HCT116 (cell line): Measurements from ENCODE around the gene CABLES1. TPM values are rescaled to one million over a fixed set of nuclear protein-coding genes. Genes with fewer than 3 reads are reported as not detected.

Source experiments
- ATAC-seq: fragments of 200-7000 bp; cut with Tn5 transposase; 2 replicates; pipeline ENCODE4 v1.9.1; 2020; ENCODE audit warnings: mild to moderate bottlenecking, moderate library complexity
- BruUV-seq: library from RNA; stranded (reverse); fragments of 400-500 nt; replicated peaks from 2 replicates; lab custom pipeline; 2021; lab: Mats Ljungman, UMichigan
- CTCF ChIA-PET: fragments of 300-600 bp; sonication (Branson Sonifier 250); formaldehyde crosslinking; loops from one replicate; lab custom pipeline; 2021; ENCODE audit warnings: antibody characterized with exemption; lab: Charles Lee
- POLR2A ChIA-PET: fragments of 300-600, 350-600 bp; sonication (Branson Sonifier 250); formaldehyde crosslinking; loops from one replicate; lab custom pipeline; 2021; ENCODE audit warnings: antibody characterized with exemption; lab: Charles Lee
- RAD21 ChIA-PET, 2 experiments: fragments of 300-600 bp; sonication (Branson Sonifier 250); formaldehyde crosslinking; loops; one replicate each; lab custom pipeline; 2023; ENCODE audit warnings: low total read pairs in 2 of 2; ENCODE audit not compliant: uncharacterized antibody in 2 of 2, unreplicated experiment in 2 of 2, low non-redundant PET in 1 of 2; lab: Charles Lee
- DNase-seq: peaks from one replicate; pipeline ENCODE4 v3.0.0-alpha.2; 2010; ENCODE audit warnings: low read depth, low spot score
- H2AFZ ChIP-seq: fragments of 200-600 bp; shearing (Covaris generic), sonication (generic); 2 replicates; pipeline ENCODE4 v1.6.1; 2017; ENCODE audit warnings: low read depth, mixed run types, mixed read lengths, antibody characterized with exemption, low read length; ENCODE audit not compliant: poor library complexity, severe bottlenecking
- H3K27ac ChIP-seq: 2 replicates; pipeline ENCODE4 v1.5.1; 2012; ENCODE audit warnings: low read depth, low read length
- H3K27me3 ChIP-seq: fragments of 200-600 bp; sonication (generic); 2 replicates; pipeline ENCODE4 v1.6.1; 2016; ENCODE audit warnings: mixed run types, low read length, mixed read lengths; ENCODE audit not compliant: insufficient read depth
- H3K36me3 ChIP-seq, 2 experiments: fragments of 200-500 bp in 1 of 2; fragments of 200-600 bp in 1 of 2; sonication (Bioruptor generic) in 1 of 2; sonication (generic) in 1 of 2; 2 replicates each; pipeline versions ENCODE4 v1.5.1 to v1.6.1; 2014 to 2016; ENCODE audit warnings: low read length in 2 of 2, inconsistent platforms in 1 of 2, mixed read lengths in 1 of 2, mixed run types in 1 of 2; ENCODE audit not compliant: insufficient read depth in 2 of 2, control insufficient read depth in 1 of 2
- H3K4me1 ChIP-seq, 2 experiments: fragments of 200-600 bp in 1 of 2; sonication (generic) in 1 of 2; 2 replicates each; pipeline versions ENCODE4 v1.5.1 to v1.6.1; 2012 to 2017; ENCODE audit warnings: low read length in 2 of 2, inconsistent platforms in 1 of 2, mild to moderate bottlenecking in 1 of 2, mixed read lengths in 1 of 2, mixed run types in 1 of 2, moderate library complexity in 1 of 2; ENCODE audit not compliant: insufficient read depth in 2 of 2, control insufficient read depth in 1 of 2
- H3K4me2 ChIP-seq: fragments of 200-600 bp; sonication (generic); 2 replicates; pipeline ENCODE4 v1.6.1; 2017; ENCODE audit warnings: mixed run types, low read length, mixed read lengths
- H3K4me3 ChIP-seq, 2 experiments: fragments of 200-600 bp in 1 of 2; sonication (generic) in 1 of 2; replicated peaks in 1 of 2; 2 replicates each; pipeline ENCODE4 v1.5.1; 2011 to 2016; ENCODE audit warnings: low read length in 2 of 2, control low read depth in 1 of 2, low read depth in 1 of 2, mild to moderate bottlenecking in 1 of 2, mixed read lengths in 1 of 2, mixed run types in 1 of 2
- H3K79me2 ChIP-seq: fragments of 200-600 bp; sonication (generic); 2 replicates; pipeline ENCODE4 v1.6.1; 2017; ENCODE audit warnings: mild to moderate bottlenecking, mixed run types, low read length, moderate library complexity, mixed read lengths; ENCODE audit not compliant: insufficient read depth
- H3K9ac ChIP-seq: fragments of 200-600 bp; sonication (generic); 2 replicates; pipeline ENCODE4 v1.6.1; 2016; ENCODE audit warnings: low read length, mixed read lengths
- H3K9me2 ChIP-seq: fragments of 200-600 bp; sonication (generic), shearing (Covaris generic); 2 replicates; pipeline ENCODE4 v1.6.1; 2017; ENCODE audit warnings: mixed run types, mild to moderate bottlenecking, moderate library complexity; ENCODE audit not compliant: insufficient read depth
- H3K9me3 ChIP-seq, 2 experiments: fragments of 200-500 bp in 1 of 2; fragments of 200-600 bp in 1 of 2; sonication (Bioruptor generic) in 1 of 2; sonication (generic) in 1 of 2; 2 replicates each; pipeline ENCODE4 v1.6.1; 2014 to 2017; ENCODE audit warnings: low read length in 2 of 2, mixed read lengths in 2 of 2, inconsistent platforms in 1 of 2, low read depth in 1 of 2, mild to moderate bottlenecking in 1 of 2, mixed run types in 1 of 2, moderate library complexity in 1 of 2; ENCODE audit not compliant: control insufficient read depth in 1 of 2, insufficient read depth in 1 of 2
- H4K20me1 ChIP-seq: fragments of 200-600 bp; sonication (generic), shearing (Covaris generic); 2 replicates; pipeline ENCODE4 v1.6.1; 2017; ENCODE audit warnings: mixed run types, mild to moderate bottlenecking, moderate library complexity; ENCODE audit not compliant: insufficient read depth
- ATF3 ChIP-seq: IDR thresholded peaks from 2 replicates; pipeline ENCODE4 v1.6.1; 2012
- CEBPB ChIP-seq: IDR thresholded peaks from 2 replicates; pipeline ENCODE4 v1.6.1; 2012; ENCODE audit warnings: low read depth
- CTCF ChIP-seq, 3 experiments: fragments of 200-600 bp in 1 of 3; sonication (generic) in 1 of 3; IDR thresholded peaks in 2 of 3; conservative IDR thresholded peaks in 1 of 3; 2 replicates each; pipeline ENCODE4 v1.5.1; 2012 to 2017; ENCODE audit warnings: low read depth in 2 of 3, low read length in 2 of 3, antibody characterized with exemption in 1 of 3, borderline replicate concordance in 1 of 3, control low read depth in 1 of 3, mild to moderate bottlenecking in 1 of 3, mixed read lengths in 1 of 3, mixed run types in 1 of 3, moderate library complexity in 1 of 3; ENCODE audit not compliant: insufficient read depth in 1 of 3
- ELF1 ChIP-seq: IDR thresholded peaks from 2 replicates; pipeline ENCODE4 v1.6.1; 2012; ENCODE audit warnings: low read depth, borderline replicate concordance
- EZH2phosphoT487 ChIP-seq: fragments of 200-600 bp; IDR thresholded peaks from 2 replicates; pipeline ENCODE4 v1.6.1; 2018; ENCODE audit warnings: antibody characterized with exemption, borderline replicate concordance
- JUND ChIP-seq: IDR thresholded peaks from 2 replicates; pipeline ENCODE4 v1.6.1; 2012
- MAX ChIP-seq: IDR thresholded peaks from 2 replicates; pipeline ENCODE4 v1.6.1; 2012
- POLR2AphosphoS5 ChIP-seq: IDR thresholded peaks from 2 replicates; pipeline ENCODE4 v1.6.1; 2011; ENCODE audit warnings: mild to moderate bottlenecking, low read depth, low read length, moderate library complexity
- RAD21 ChIP-seq: IDR thresholded peaks from 2 replicates; pipeline ENCODE4 v1.6.1; 2012; ENCODE audit warnings: low read depth, mild to moderate bottlenecking
- SIN3A ChIP-seq: IDR thresholded peaks from 2 replicates; pipeline ENCODE4 v1.6.1; 2012; ENCODE audit warnings: low read depth
- SP1 ChIP-seq: IDR thresholded peaks from 2 replicates; pipeline ENCODE4 v1.6.1; 2012; ENCODE audit warnings: low read depth
- SRF ChIP-seq: IDR thresholded peaks from 2 replicates; pipeline ENCODE4 v1.6.1; 2012; ENCODE audit warnings: low read depth
- TCF7L2 ChIP-seq: IDR thresholded peaks from 2 replicates; pipeline ENCODE4 v1.7.0; 2011; ENCODE audit warnings: borderline replicate concordance, inconsistent platforms; ENCODE audit not compliant: insufficient read depth, insufficient read length; ENCODE audit errors: extremely low read depth
- YY1 ChIP-seq: IDR thresholded peaks from 2 replicates; pipeline ENCODE4 v1.6.1; 2011; ENCODE audit warnings: low read length, low read depth, moderate library complexity, mild to moderate bottlenecking; ENCODE audit not compliant: insufficient replicate concordance; ENCODE audit errors: extremely low read depth
- ZBTB33 ChIP-seq: IDR thresholded peaks from 2 replicates; pipeline ENCODE4 v1.6.1; 2011; ENCODE audit warnings: mild to moderate bottlenecking, low read length, moderate library complexity; ENCODE audit not compliant: insufficient replicate concordance; ENCODE audit errors: extremely low read depth
- intact Hi-C: fragments of 100-400 bp; cut with micrococcal nuclease; formaldehyde crosslinking; loops from 2 replicates; pipeline ENCODE4 v1.10.0; 2022
- total RNA-seq: library from RNA; stranded (reverse); gene quantifications from one replicate; pipeline ENCODE4 v1.2.1, GENCODE V29; 2021; ENCODE audit not compliant: unreplicated experiment

Gene CABLES1
- total RNA-seq, 1 experiment from 2014 or later: 7.7 TPM

- POLR2A ChIA-PET: no interaction called here
- CTCF ChIA-PET: interaction anchor here (1.1 kb wide), 1 partner anchor 77 kb away, joined by 3 read pairs; no protein-coding TSS in a partner anchor
- Histone ChIP-seq H3K4me3 (no peak overlapping the region), H3K9me2 (no peaks in the 10 kb centered on the region), H3K27ac (no peak overlapping the region), H3K9ac (no peak overlapping the region), H3K9me3 (no peaks in the 10 kb centered on the region), H4K20me1 (no peaks in the 10 kb centered on the region), H3K4me1 (no peaks in the 10 kb centered on the region; a peak in 1 of 4 replicates), H3K4me2 (no peak overlapping the region), H3K27me3 (no peaks in the 10 kb centered on the region), H2AFZ (no peak overlapping the region), H3K79me2 (no peaks in the 10 kb centered on the region), H3K36me3 (no peaks in the 10 kb centered on the region)
- TF ChIP-seq YY1 (no peak), RAD21 (no peak), TCF7L2 (no peak), EZH2phosphoT487 (no peak), SP1 (no peak), ATF3 (no peak)
- DNase-seq (no peak), ATAC-seq (no peak)
- intact Hi-C loops: no loop called here
- RAD21 ChIA-PET: no interaction called here
- BruUV-seq: no TSS peak
These were observed 73.3 kb downstream of the CABLES1 start for GRCh38 chr18:23208600-23208999.

- Histone ChIP-seq H3K9me2 (no peaks in the 10 kb centered on the region), H3K4me1 (no peaks in the 10 kb centered on the region; a peak in 1 of 4 replicates), H3K9me3 (no peaks in the 10 kb centered on the region), H2AFZ (no peak overlapping the region), H3K4me3 (no peak overlapping the region), H3K4me2 (no peak overlapping the region), H3K9ac (no peak overlapping the region), H3K27ac (no peak overlapping the region), H3K27me3 (no peaks in the 10 kb centered on the region), H4K20me1 (no peaks in the 10 kb centered on the region), H3K36me3 (no peaks in the 10 kb centered on the region), H3K79me2 (no peaks in the 10 kb centered on the region)
- no TSS peak for BruUV-seq
- ChIA-PET CTCF (no interaction called here), POLR2A (no interaction called here), RAD21 (no interaction called here)
- intact Hi-C loops: no loop called here
- ATAC-seq (no peak), DNase-seq (no peak)
- TF ChIP-seq RAD21 (no peak), JUND (no peak), SRF (no peak), ELF1 (no peak), ZBTB33 (no peak), SIN3A (no peak), MAX (no peak), ATF3 (no peak), POLR2AphosphoS5 (no peak), CEBPB (no peak), CTCF (IDR thresholded peaks at IDR 0.05 in 2 of 3, conservative IDR thresholded peaks at IDR 0.05 in 1 of 3; ENCODE audit: borderline replicate concordance in 1 of 3, insufficient read depth in 1 of 3, low read depth in 2 of 3, low read length in 2 of 3) (no peak)
These were observed 73.7 kb downstream of the CABLES1 start for GRCh38 chr18:23209031-23209430.
